ENCODE data around the gene ZSWIM1.

GRCh38 chr20:45863543-45864470, 17.2 kb upstream of the ZSWIM1 start:
- no peak for TF ChIP-seq GATA2 (IDR thresholded peaks at IDR 0.05; ENCODE audit: low read depth, low read length)
- no peak for TF ChIP-seq GATA3 (IDR thresholded peaks at IDR 0.05; ENCODE audit: low read depth, low read length)

Measured in SH-SY5Y (cell line).